Trophoblast cell (in vitro differentiated cells and primary cell): Measurements from ENCODE around the gene CACNA1C.

Experiments used
- DNase-seq, 2 donors: peaks; one replicate each; pipeline ENCODE4 v3.0.0-alpha.2; 2016
- H2AFZ ChIP-seq: 2 replicates; pipeline ENCODE4 v1.6.1; 2013; ENCODE audit warnings: low read length, moderate library complexity, mild to moderate bottlenecking; ENCODE audit not compliant: insufficient read depth, poor library complexity
- H2AK5ac ChIP-seq: 2 replicates; pipeline ENCODE4 v1.6.1; 2013; ENCODE audit warnings: mild to moderate bottlenecking, low read length
- H2BK120ac ChIP-seq: 2 replicates; pipeline ENCODE4 v1.6.1; 2013; ENCODE audit warnings: low read length, mild to moderate bottlenecking, moderate library complexity; ENCODE audit not compliant: insufficient read depth, poor library complexity
- H2BK12ac ChIP-seq: 2 replicates; pipeline ENCODE4 v1.6.1; 2013; ENCODE audit warnings: mild to moderate bottlenecking, low read length, moderate library complexity
- H2BK5ac ChIP-seq: 2 replicates; pipeline ENCODE4 v1.6.1; 2013; ENCODE audit warnings: low read length, low read depth, moderate library complexity, mild to moderate bottlenecking; ENCODE audit not compliant: poor library complexity
- H3K14ac ChIP-seq: 2 replicates; pipeline ENCODE4 v1.6.1; 2013; ENCODE audit warnings: mild to moderate bottlenecking, low read length
- H3K18ac ChIP-seq: 2 replicates; pipeline ENCODE4 v1.6.1; 2013; ENCODE audit warnings: mild to moderate bottlenecking, low read length
- H3K23ac ChIP-seq: 2 replicates; pipeline ENCODE4 v1.6.1; 2013; ENCODE audit warnings: low read length
- H3K27ac ChIP-seq: 2 replicates; pipeline ENCODE4 v1.5.1; 2013; ENCODE audit warnings: low read depth, mild to moderate bottlenecking, inconsistent platforms, low read length, moderate library complexity
- H3K27me3 ChIP-seq: 2 replicates; pipeline ENCODE4 v1.6.1; 2013; ENCODE audit warnings: inconsistent platforms, mild to moderate bottlenecking, low read length, moderate library complexity; ENCODE audit not compliant: insufficient read depth
- H3K36me3 ChIP-seq, 2 experiments: 1 replicate in 1 of 2; 2 replicates in 1 of 2; pipeline ENCODE4 v1.6.1; 2013; ENCODE audit warnings: low read length in 2 of 2, mild to moderate bottlenecking in 2 of 2, moderate library complexity in 1 of 2; ENCODE audit not compliant: insufficient read depth in 2 of 2, control insufficient read depth in 1 of 2
- H3K4ac ChIP-seq: 2 replicates; pipeline ENCODE4 v1.6.1; 2013; ENCODE audit warnings: low read depth, mild to moderate bottlenecking, low read length, moderate library complexity
- H3K4me1 ChIP-seq, 2 experiments: 1 replicate in 1 of 2; 2 replicates in 1 of 2; pipeline ENCODE4 v1.6.1; 2013; ENCODE audit warnings: low read length in 2 of 2, mild to moderate bottlenecking in 2 of 2, moderate library complexity in 1 of 2; ENCODE audit not compliant: insufficient read depth in 2 of 2, control insufficient read depth in 1 of 2
- H3K4me2 ChIP-seq: 2 replicates; pipeline ENCODE4 v1.6.1; 2013; ENCODE audit warnings: inconsistent platforms, mild to moderate bottlenecking, low read length, moderate library complexity
- H3K4me3 ChIP-seq: 2 replicates; pipeline ENCODE4 v1.5.1; 2013; ENCODE audit warnings: mild to moderate bottlenecking, low read depth, low read length, inconsistent platforms
- H3K79me1 ChIP-seq: one replicate; pipeline ENCODE4 v1.6.1; 2013; ENCODE audit warnings: low read length
- H3K79me2 ChIP-seq: 2 replicates; pipeline ENCODE4 v1.6.1; 2013; ENCODE audit warnings: low read length, mild to moderate bottlenecking; ENCODE audit not compliant: control insufficient read depth, insufficient read depth, poor library complexity
- H3K9ac ChIP-seq: 2 replicates; pipeline ENCODE4 v1.6.1; 2013; ENCODE audit warnings: mild to moderate bottlenecking, low read length
- H3K9me3 ChIP-seq: 2 replicates; pipeline ENCODE4 v1.6.1; 2013; ENCODE audit warnings: low read depth, mild to moderate bottlenecking, control low read depth, inconsistent platforms, low read length; ENCODE audit not compliant: insufficient read depth
- H4K12ac ChIP-seq: 2 replicates; pipeline ENCODE4 v1.6.1; 2013; ENCODE audit warnings: low read depth, mild to moderate bottlenecking, low read length, moderate library complexity
- H4K8ac ChIP-seq: 2 replicates; pipeline ENCODE4 v1.6.1; 2013; ENCODE audit warnings: low read depth, mild to moderate bottlenecking, low read length, moderate library complexity
- H4K91ac ChIP-seq: one replicate; pipeline ENCODE4 v1.6.1; 2013; ENCODE audit warnings: low read depth, mild to moderate bottlenecking, low read length, moderate library complexity
- WGBS: extraction: QIAGEN DNeasy Blood & Tissue Kit; methylation state at CpG from one replicate; pipeline ENCODE4 v1.1.7; 2013; ENCODE audit warnings: missing lambda C conversion rate; ENCODE audit not compliant: insufficient read length, insufficient coverage; ENCODE audit errors: extremely low coverage; 5-methylcytosine and 5-hydroxymethylcytosine counted together

CACNA1C gene

DNA sequence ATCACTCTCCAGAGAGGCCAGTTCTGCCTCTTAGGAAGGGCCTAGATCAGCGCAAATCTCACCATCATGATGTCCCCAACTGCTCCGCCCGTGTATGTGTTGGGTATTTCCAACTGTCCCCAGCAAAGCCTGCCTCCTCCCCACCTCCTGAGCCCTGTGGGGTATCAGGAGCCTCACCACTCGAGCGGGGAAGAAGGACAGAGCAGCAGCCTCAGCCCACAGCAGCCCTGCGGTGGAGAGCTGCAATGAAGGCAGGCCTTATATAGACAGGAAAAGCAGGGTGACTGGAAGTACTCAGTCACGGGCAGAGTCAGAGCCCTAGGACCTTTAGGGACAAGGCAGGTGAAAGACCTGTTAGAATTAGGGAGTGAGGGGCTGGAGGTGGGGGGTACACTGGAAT, 358.2 kb downstream of the CACNA1C start:
- no peaks in the 10 kb centered on the region for H3K27me3 ChIP-seq

GRCh38 chr12:2411616-2412304, 359.0 kb downstream of the CACNA1C start:
- Histone ChIP-seq H3K79me1 (no peaks in the 10 kb centered on the region), H3K4me3 (no peak overlapping the region), H2BK120ac (no peak overlapping the region), H2AK5ac (no peak overlapping the region), H3K4me1 (peaks cover 3 to 4% of the 10 kb centered on the region in 2 experiments), H2BK12ac (no peak overlapping the region), H3K9me3 (no peaks in the 10 kb centered on the region), H3K27me3 (no peaks in the 10 kb centered on the region), H4K8ac (no peak overlapping the region), H3K4ac (no peak overlapping the region), H3K9ac (no peak overlapping the region), H3K36me3 (no peaks in the 10 kb centered on the region), H4K91ac (no peak overlapping the region), H4K12ac (no peak overlapping the region), H3K4me2 (no peak overlapping the region), H2BK5ac (no peak overlapping the region), H3K27ac (no peak overlapping the region), H3K14ac (no peak overlapping the region), H3K18ac (no peak overlapping the region), H3K79me2 (no peaks in the 10 kb centered on the region), H2AFZ (no peak overlapping the region), H3K23ac (no peak overlapping the region)
- no peak for DNase-seq
- no CpG with 5 or more reads among the region's 12 CpGs for WGBS

More for the DNA sequence above, 358.2 kb downstream of the CACNA1C start:
- no CpG with 5 or more reads among the region's 7 CpGs for WGBS
- no peak overlapping the region for H2AFZ ChIP-seq
- no peak overlapping the region for H2BK120ac ChIP-seq
- H3K79me2 ChIP-seq, result no peaks in the 10 kb centered on the region
- H3K23ac ChIP-seq, result no peak overlapping the region
- no peak overlapping the region for H3K4me3 ChIP-seq
- H3K4me2 ChIP-seq, result no peak overlapping the region
- H3K18ac ChIP-seq, result no peak overlapping the region
- DNase-seq, result no peak
- H2BK5ac ChIP-seq, result no peak overlapping the region
- no peaks in the 10 kb centered on the region for H3K36me3 ChIP-seq
- no peak overlapping the region for H3K14ac ChIP-seq
- H4K12ac ChIP-seq, result no peak overlapping the region
- no peak overlapping the region for H4K8ac ChIP-seq
- H3K4ac ChIP-seq, result no peak overlapping the region
- H3K27ac ChIP-seq, result no peak overlapping the region
- H2AK5ac ChIP-seq, result no peak overlapping the region
- H3K79me1 ChIP-seq, result no peaks in the 10 kb centered on the region
- no peak overlapping the region for H3K9ac ChIP-seq
- peaks cover 3 to 4% of the 10 kb centered on the region in 2 experiments for H3K4me1 ChIP-seq
- H3K9me3 ChIP-seq, result no peaks in the 10 kb centered on the region
- H2BK12ac ChIP-seq, result no peak overlapping the region
- no peak overlapping the region for H4K91ac ChIP-seq

DNA sequence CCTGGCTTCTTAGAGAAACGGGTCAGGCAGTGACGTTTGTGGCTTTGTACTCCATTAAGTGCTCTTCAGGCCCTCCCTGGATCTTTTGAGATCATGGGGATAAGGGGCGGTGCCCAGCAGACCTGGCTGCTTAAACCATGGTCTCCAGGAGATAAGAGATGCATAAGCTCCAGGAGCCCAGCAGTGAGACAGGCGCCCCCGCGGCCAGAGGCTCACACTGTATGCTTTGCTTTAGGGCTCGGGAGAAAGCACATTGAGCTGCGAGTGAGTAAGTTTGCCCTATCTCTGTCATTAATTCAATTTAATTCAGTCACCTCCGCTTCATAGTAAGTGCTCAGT, 359.5 kb downstream of the CACNA1C start:
- no peak for DNase-seq
- H3K4me2 ChIP-seq, result no peak overlapping the region
- no peak overlapping the region for H3K14ac ChIP-seq
- H2BK120ac ChIP-seq, result no peak overlapping the region
- no peak overlapping the region for H2BK12ac ChIP-seq
- H4K91ac ChIP-seq, result no peak overlapping the region
- no peak overlapping the region for H3K9ac ChIP-seq
- H2AK5ac ChIP-seq, result no peak overlapping the region
- H2AFZ ChIP-seq, result no peak overlapping the region
- no peaks in the 10 kb centered on the region for H3K9me3 ChIP-seq
- H3K4me3 ChIP-seq, result no peak overlapping the region
- H4K8ac ChIP-seq, result no peak overlapping the region
- H3K27ac ChIP-seq, result no peak overlapping the region
- no peaks in the 10 kb centered on the region for H3K79me2 ChIP-seq
- no peaks in the 10 kb centered on the region for H3K36me3 ChIP-seq
- WGBS, result no CpG with 5 or more reads among the region's 9 CpGs
- H3K79me1 ChIP-seq, result no peaks in the 10 kb centered on the region
- H4K12ac ChIP-seq, result no peak overlapping the region
- H3K18ac ChIP-seq, result no peak overlapping the region
- H3K23ac ChIP-seq, result no peak overlapping the region
- no peak overlapping the region for H3K4ac ChIP-seq
- H3K4me1 ChIP-seq, result peaks cover 3 to 4% of the 10 kb centered on the region in 2 experiments
- no peaks in the 10 kb centered on the region for H3K27me3 ChIP-seq
- no peak overlapping the region for H2BK5ac ChIP-seq

DNA sequence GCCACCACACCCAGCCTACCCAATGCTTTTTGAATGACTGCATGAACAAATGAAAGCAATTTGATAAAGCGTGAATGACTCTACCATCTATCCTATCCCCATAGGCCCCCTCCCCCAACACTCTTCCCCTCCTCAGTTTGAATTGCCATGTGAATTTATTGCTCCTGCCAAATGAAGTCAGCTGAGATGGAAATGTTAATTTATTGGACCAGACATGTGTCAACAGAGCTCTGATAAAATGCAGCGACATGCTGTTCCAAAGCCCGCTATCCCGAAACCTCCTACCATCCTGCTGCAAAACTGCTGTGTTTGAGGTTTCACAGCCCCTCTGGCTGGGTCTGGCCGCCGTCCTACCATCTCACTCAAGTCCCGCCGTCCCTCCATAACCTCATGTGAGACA, 360.5 kb downstream of the CACNA1C start:
- H2BK12ac ChIP-seq, result no peak overlapping the region
- no peak overlapping the region for H4K12ac ChIP-seq
- no peak overlapping the region for H4K91ac ChIP-seq
- H3K27ac ChIP-seq, result no peak overlapping the region
- H4K8ac ChIP-seq, result no peak overlapping the region
- H3K79me1 ChIP-seq, result no peaks in the 10 kb centered on the region
- no peak overlapping the region for H3K4ac ChIP-seq
- WGBS, result no CpG with 5 or more reads among the region's 8 CpGs
- no peak overlapping the region for H2BK5ac ChIP-seq
- H2AFZ ChIP-seq, result no peak overlapping the region
- no peaks in the 10 kb centered on the region for H3K79me2 ChIP-seq
- H3K36me3 ChIP-seq, result no peaks in the 10 kb centered on the region
- H3K9me3 ChIP-seq, result no peaks in the 10 kb centered on the region
- no peak overlapping the region for H3K4me3 ChIP-seq
- no peak overlapping the region for H2BK120ac ChIP-seq
- H3K27me3 ChIP-seq, result no peaks in the 10 kb centered on the region
- no peak for DNase-seq
- no peak overlapping the region for H3K14ac ChIP-seq
- H3K23ac ChIP-seq, result no peak overlapping the region
- no peak overlapping the region for H3K4me2 ChIP-seq
- H3K4me1 ChIP-seq, result peaks cover 3 to 4% of the 10 kb centered on the region in 2 experiments
- no peak overlapping the region for H3K9ac ChIP-seq
- H3K18ac ChIP-seq, result no peak overlapping the region
- H2AK5ac ChIP-seq, result no peak overlapping the region
